K562 (cell line): ENCODE data around the gene TLE7. TPM values are rescaled to one million over a fixed set of nuclear protein-coding genes. Genes with fewer than 3 reads are reported as not detected.

Source experiments
- CREB1 ChIP-seq, 2 experiments: sonication (generic) in 1 of 2; formaldehyde crosslinking in 1 of 2; IDR thresholded peaks; 2 replicates each; pipeline versions ENCODE4 v1.6.1 to v1.8.0; 2012 to 2022; ENCODE audit warnings: inconsistent platforms in 1 of 2, mild to moderate bottlenecking in 1 of 2, missing genetic modification reagents in 1 of 2, moderate library complexity in 1 of 2
- CXXC5 ChIP-seq: fragments of 250-450 bp; sonication (Bioruptor Pico); IDR thresholded peaks from 2 replicates; pipeline ENCODE4 v1.8.0; 2022; ENCODE audit warnings: inconsistent platforms, mild to moderate bottlenecking, moderate library complexity
- FOXA3 ChIP-seq, 2 experiments: fragments of 450-650 bp in 1 of 2; sonication (generic) in 1 of 2; formaldehyde crosslinking; IDR thresholded peaks in 1 of 2; conservative IDR thresholded peaks in 1 of 2; 2 replicates each; pipeline versions ENCODE4 v1.4.0 to v1.8.0; 2020 to 2022; ENCODE audit warnings: mild to moderate bottlenecking in 2 of 2, missing genetic modification reagents in 1 of 2
- HMGXB4 ChIP-seq: sonication (generic); formaldehyde crosslinking; IDR thresholded peaks from 2 replicates; pipeline ENCODE4 v1.8.1; 2023; ENCODE audit warnings: mild to moderate bottlenecking, missing genetic modification reagents
- IRF1 ChIP-seq: sonication (generic); formaldehyde crosslinking; IDR thresholded peaks from 2 replicates; pipeline ENCODE4 v1.8.0; 2022; ENCODE audit warnings: missing genetic modification reagents, mild to moderate bottlenecking, borderline replicate concordance
- MYNN ChIP-seq, 2 experiments: sonication (generic); formaldehyde crosslinking in 1 of 2; IDR thresholded peaks; 2 replicates each; pipeline versions ENCODE4 v1.5.0 to v1.6.1; 2016 to 2020; ENCODE audit warnings: antibody characterized with exemption in 1 of 2, missing genetic modification reagents in 1 of 2
- PPARD ChIP-seq: fragments of 250-450 bp; sonication (Bioruptor Pico); IDR thresholded peaks from 2 replicates; pipeline ENCODE4 v1.8.0; 2022; ENCODE audit warnings: inconsistent platforms, mild to moderate bottlenecking, moderate library complexity
- REST ChIP-seq, 2 experiments: fragments of 450-650 bp; formaldehyde crosslinking in 1 of 2; IDR thresholded peaks; 2 replicates each; pipeline versions ENCODE4 v1.4.0 to v1.6.1; 2014 to 2020; ENCODE audit warnings: mild to moderate bottlenecking in 2 of 2, borderline replicate concordance in 1 of 2, low read depth in 1 of 2
- SMAD4 ChIP-seq: fragments of 250-450 bp; sonication (Bioruptor Pico); conservative IDR thresholded peaks from 2 replicates; pipeline ENCODE4 v1.8.0; 2021; ENCODE audit warnings: inconsistent platforms, mild to moderate bottlenecking, moderate library complexity
- ZBTB2 ChIP-seq: fragments of 450-650 bp; IDR thresholded peaks from 2 replicates; pipeline ENCODE4 v1.6.1; 2016; ENCODE audit warnings: antibody characterized with exemption
- ZNF561 ChIP-seq: fragments of 450-650 bp; formaldehyde crosslinking; conservative IDR thresholded peaks from 2 replicates; pipeline ENCODE4 v1.4.0; 2020; ENCODE audit warnings: mild to moderate bottlenecking, moderate library complexity
- ZNF766 ChIP-seq: fragments of 200-800 bp; sonication (Bioruptor generic); conservative IDR thresholded peaks from 2 replicates; pipeline ENCODE4 v1.6.1; 2016; ENCODE audit warnings: missing genetic modification characterization, missing compliant biosample characterization
- polyA plus RNA-seq, 8 experiments: library from polyadenylated mRNA; depleted of rRNA in 4 of 8; stranded (reverse) in 5 of 8; unstranded in 3 of 8; fragments of >200 nt; fragmentation: Nextera tagmentation in 2 of 8; fragmentation: Illumina TruSeq in 1 of 8; extraction: Ambion mirVana in 2 of 8; extraction: Trizol in 1 of 8; gene quantifications; 2 replicates each; pipeline versions ENCODE4 v1.2.1 to v1.2.3, GENCODE V29; 2011 to 2014; ENCODE audit warnings: inconsistent platforms in 1 of 8, missing spikeins in 1 of 8
- total RNA-seq, 7 experiments: library from RNA; depleted of rRNA in 6 of 7; stranded (reverse); fragments of >200 nt in 6 of 7; fragmentation: Illumina TruSeq in 2 of 7; extraction: Trizol in 2 of 7; gene quantifications; 2 replicates each; pipeline versions ENCODE4 v1.2.1 to v1.2.3, GENCODE V29; 2011 to 2021; ENCODE audit warnings: low replicate concordance in 1 of 7

Gene TLE7
- total and polyA plus RNA-seq, 9 of the 15 experiments (the other 6 are each of a cell fraction or from before 2014, with no cell fraction given) = not detected

- TF ChIP-seq HMGXB4 (CRISPR knock-in tag) (peak; percentile 88; the same call in 1 of the 2 replicates), MYNN (IDR thresholded peaks at IDR 0.05) (no peak), MYNN (CRISPR knock-in tag; IDR thresholded peaks at IDR 0.05) (peak; percentile 58; the same call in 1 of the 2 replicates), SMAD4 (CRISPR knock-in tag) (peak; percentile 56; the same call in 1 of the 2 replicates), FOXA3 (CRISPR knock-in tag; conservative IDR thresholded peaks at IDR 0.05 in 1 of 2, IDR thresholded peaks at IDR 0.05 in 1 of 2) (0 out of 4 replicates have a peak, but pooled peaks of 1 of the 2 experiments have one; percentile 28), REST (IDR thresholded peaks at IDR 0.05; ENCODE audit: borderline replicate concordance) (peak; percentile 100), REST (CRISPR knock-in tag; IDR thresholded peaks at IDR 0.05; ENCODE audit: low read depth) (peak; percentile 99), ZNF561 (no peak), PPARD (CRISPR knock-in tag) (no peak), ZBTB2 (no peak), CREB1 (IDR thresholded peaks at IDR 0.05) (no peak), CREB1 (CRISPR knock-in tag; IDR thresholded peaks at IDR 0.05) (peak; percentile 32; the same call in 1 of the 2 replicates), IRF1 (peak; percentile 89; the same call in 1 of the 2 replicates), ZNF766 (peak; percentile 98), CXXC5 (CRISPR knock-in tag) (peak; percentile 49)
Measured at GRCh38 chr16:71467810-71468209, 26.0 kb upstream of the TLE7 start (continued).
